Measurements from ENCODE around the gene APOL2.

GRCh38 chr22:36281781-36282327 lies 42.5 kb upstream of the APOL2 start:
- TF ChIP-seq POLR2AphosphoS5 (IDR thresholded peaks at IDR 0.05; ENCODE audit: low read depth, low read length) (no peak), TAF1 (IDR thresholded peaks at IDR 0.05; ENCODE audit: borderline replicate concordance, insufficient read depth, low read length) (no peak), REST (IDR thresholded peaks at IDR 0.05; ENCODE audit: insufficient read depth in 1 of 2, low read depth in 2 of 2, low read length in 2 of 2) (no peak), FOXP2 (optimal IDR thresholded peaks at IDR 0.05; ENCODE audit: borderline replicate concordance, extremely low read depth, extremely low read length, insufficient read depth) (no peak)

Measured in PFSK-1 (cell line).